GM10248 (cell line): ENCODE results near the gene BCAS1.

Experiments
- CTCF ChIA-PET: fragments of 300-600 bp; sonication (Branson Sonifier 250); formaldehyde crosslinking; extraction: SDS; loops from one replicate; lab custom pipeline; 2021; ENCODE audit warnings: antibody characterized with exemption; lab: Yijun Ruan, JAX
- POLR2A ChIA-PET: fragments of 350-650 bp; sonication (Branson Sonifier 250); formaldehyde crosslinking; extraction: SDS; loops from one replicate; lab custom pipeline; 2020; ENCODE audit warnings: antibody characterized with exemption; lab: Yijun Ruan, JAX
- DNase-seq: peaks from one replicate; pipeline ENCODE4 v3.0.0; 2012; ENCODE audit errors: extremely low spot score
- CTCF ChIP-seq: IDR thresholded peaks from 2 replicates; pipeline ENCODE4 v1.5.1; 2012; ENCODE audit warnings: mild to moderate bottlenecking, low read depth; ENCODE audit errors: extremely low read depth, missing control alignments, control extremely low read depth

Gene BCAS1

GRCh38 chr20:54084727-54085388 is 14.5 kb upstream of the BCAS1 start:
- DNase-seq: no peak
- POLR2A ChIA-PET: no interaction called here
- TF ChIP-seq CTCF: no peak
- CTCF ChIA-PET: interaction anchor here (0.7 to 1.8 kb wide), 3 partner anchors 11 to 114 kb away, joined by 3 to 5 read pairs (median 3); no protein-coding TSS in a partner anchor

DNA sequence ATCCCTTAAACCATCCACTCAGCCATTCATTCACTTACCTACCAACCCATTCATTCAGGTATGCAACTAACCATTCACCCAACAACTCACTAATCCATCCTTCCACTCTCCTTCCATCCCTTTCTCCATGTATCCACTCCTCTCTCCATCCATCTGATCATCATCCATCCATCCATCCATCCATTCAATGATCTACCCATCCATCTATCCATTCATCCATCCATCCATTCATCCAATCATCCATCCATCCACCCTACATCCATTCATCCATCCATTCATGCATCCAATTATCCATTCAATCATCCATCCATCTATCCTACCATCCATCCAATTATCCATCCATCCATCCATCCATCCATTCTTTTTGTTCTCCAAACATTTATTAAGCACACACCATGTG is 13.8 kb upstream of the BCAS1 start:
- no peak for DNase-seq
- POLR2A ChIA-PET: no interaction called here
- TF ChIP-seq CTCF: no peak
- CTCF ChIA-PET: interaction anchor here (1.2 to 1.9 kb wide), 3 partner anchors 12 to 115 kb away, joined by 3 to 8 read pairs (median 5); no protein-coding TSS in a partner anchor

DNA sequence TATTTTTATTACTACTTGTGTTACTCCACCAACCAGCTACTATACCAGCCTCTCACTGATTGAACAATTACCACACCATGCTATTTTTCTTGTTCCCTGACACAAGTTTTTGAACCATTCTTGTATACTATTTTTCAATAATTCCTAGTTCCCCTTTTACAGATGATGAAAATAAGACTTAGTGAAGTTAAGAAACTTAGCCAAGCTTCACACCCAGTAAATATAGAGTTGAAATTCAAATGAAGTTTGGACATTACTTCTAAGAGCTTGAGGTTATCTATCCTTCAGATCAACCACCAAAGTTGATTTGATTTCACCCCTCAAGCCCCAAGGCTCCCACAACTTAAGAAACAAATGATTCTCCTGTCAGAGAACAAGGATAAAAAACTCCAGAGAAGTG is 13.1 kb upstream of the BCAS1 start:
- no peak for TF ChIP-seq CTCF
- CTCF ChIA-PET: interaction anchor here (1.4 to 1.9 kb wide), 3 partner anchors 10 to 23 kb away, joined by 3 to 8 read pairs (median 4); no protein-coding TSS in a partner anchor
- POLR2A ChIA-PET: no interaction called here
- no peak for DNase-seq

GRCh38 chr20:54082100-54082499 is 11.7 kb upstream of the BCAS1 start:
- ChIA-PET POLR2A (no interaction called here), CTCF (interaction anchor here (1.1 to 1.9 kb wide), 6 partner anchors 9 to 123 kb away, joined by 3 to 8 read pairs (median 4); no protein-coding TSS in a partner anchor)
- no peak for DNase-seq
- no peak for TF ChIP-seq CTCF

- CTCF ChIA-PET: interaction anchor here (1.0 to 1.6 kb wide), 3 partner anchors 15 to 120 kb away, joined by 3 to 4 read pairs (median 3); no protein-coding TSS in a partner anchor
- POLR2A ChIA-PET: no interaction called here
- DNase-seq: no peak
- no peak for TF ChIP-seq CTCF
Measured at GRCh38 chr20:54079652-54080051, 9.3 kb upstream of the BCAS1 start.

GRCh38 chr20:54078296-54078984 is 8.0 kb upstream of the BCAS1 start:
- POLR2A ChIA-PET: interaction anchor here (0.7 kb wide), 1 partner anchor 91 kb away, joined by 4 read pairs; no protein-coding TSS in a partner anchor
- peak; percentile 40 for DNase-seq
- no peak for TF ChIP-seq CTCF
- CTCF ChIA-PET: interaction anchor here (1.0 to 1.6 kb wide), 3 partner anchors 14 to 121 kb away, joined by 3 to 4 read pairs (median 3); no protein-coding TSS in a partner anchor
